HG02759 (cell line): Measurements from ENCODE around the gene FNDC3B.
A peak's percentile ranks its signal among the peaks of the same experiment; 100 is the strongest.
"Not testable (repeated sequence)": the region's sequence is repeated elsewhere in the genome, so short reads cannot be mapped to it uniquely, and the experiment has no call there.

ENCODE experiments used
- ATAC-seq: cut with Tn5 transposase; IDR thresholded peaks from one replicate; pipeline ENCODE4 v1.9.1; 2021; ENCODE audit warnings: mild to moderate bottlenecking, moderate library complexity; ENCODE audit not compliant: unreplicated experiment

Gene FNDC3B

DNA sequence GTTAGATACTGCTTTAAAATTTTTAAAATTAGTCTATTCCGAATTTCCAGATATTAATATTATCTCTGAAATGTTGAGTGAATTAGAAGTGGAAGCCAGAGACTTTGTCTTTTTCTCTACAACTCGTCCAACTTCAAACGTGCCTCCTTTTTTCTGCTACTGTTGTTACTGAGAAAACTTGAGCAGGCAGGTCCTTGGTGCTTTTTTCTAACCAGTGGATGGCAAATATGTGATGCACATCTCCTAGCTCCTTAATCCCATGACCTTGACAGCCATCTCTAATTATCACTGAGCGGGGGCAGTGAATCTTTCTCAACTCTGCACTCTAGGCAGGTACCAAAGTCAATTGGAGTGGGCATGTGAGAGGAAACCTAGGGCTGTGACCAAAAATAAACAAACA lies 50.7 kb downstream of the FNDC3B start:
- ATAC-seq: no peak

DNA sequence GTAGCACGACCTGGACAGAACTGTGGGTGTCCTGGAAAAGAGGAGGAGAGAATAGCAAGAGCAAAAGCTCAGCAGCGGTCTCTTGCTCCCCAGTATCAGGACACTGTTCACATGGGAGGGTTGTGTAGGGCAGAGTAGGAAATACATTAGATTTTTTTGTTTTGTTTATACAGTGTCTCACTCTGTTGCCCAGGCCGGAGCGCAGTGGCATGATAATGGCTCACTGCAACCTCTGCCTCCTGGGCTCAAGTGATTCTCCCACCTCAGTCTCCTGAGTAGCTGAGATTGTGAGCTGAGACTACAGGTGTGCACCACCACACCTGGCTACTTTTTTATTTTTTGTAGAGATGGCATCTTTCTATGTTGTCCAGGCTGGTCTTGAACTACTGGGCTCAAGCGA lies 53.3 kb downstream of the FNDC3B start:
- ATAC-seq: no peak

DNA sequence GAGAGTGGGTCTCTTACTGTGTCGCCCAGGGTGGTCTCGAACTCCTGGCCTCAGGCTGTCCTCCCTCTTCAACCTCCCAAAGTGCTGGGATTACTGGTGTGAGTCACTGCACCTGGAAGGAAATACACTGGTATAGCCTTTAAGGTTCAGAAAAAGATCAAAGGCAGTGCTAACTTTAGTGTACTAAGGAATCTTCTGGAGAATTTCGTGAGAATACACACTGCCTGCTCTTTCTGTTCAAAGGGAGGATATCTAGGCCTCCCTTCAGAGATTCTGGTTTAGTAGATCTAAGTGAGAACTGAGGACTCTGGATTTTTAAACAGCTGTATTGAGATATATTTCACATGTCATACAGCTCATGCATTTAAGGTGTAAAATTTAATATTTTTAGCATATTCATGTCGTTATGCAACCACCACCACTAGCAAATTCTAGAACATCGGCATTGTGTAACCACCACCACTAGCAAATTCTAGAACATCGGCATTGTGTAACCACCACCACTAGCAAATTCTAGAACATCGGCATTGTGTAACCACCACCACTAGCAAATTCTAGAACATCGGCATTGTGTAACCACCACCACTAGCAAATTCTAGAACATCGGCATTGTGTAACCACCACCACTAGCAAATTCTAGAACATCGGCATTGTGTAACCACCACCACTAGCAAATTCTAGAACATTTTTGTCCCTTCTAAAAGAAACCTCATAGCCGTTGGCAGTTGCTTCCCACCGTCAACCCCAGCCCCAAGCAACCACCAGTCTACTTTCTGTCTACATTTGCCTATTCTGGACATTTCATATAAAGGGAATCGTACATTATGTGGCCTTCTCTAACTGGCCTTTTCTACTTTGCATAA lies 54.4 kb downstream of the FNDC3B start:
- ATAC-seq: not testable (repeated sequence)

DNA sequence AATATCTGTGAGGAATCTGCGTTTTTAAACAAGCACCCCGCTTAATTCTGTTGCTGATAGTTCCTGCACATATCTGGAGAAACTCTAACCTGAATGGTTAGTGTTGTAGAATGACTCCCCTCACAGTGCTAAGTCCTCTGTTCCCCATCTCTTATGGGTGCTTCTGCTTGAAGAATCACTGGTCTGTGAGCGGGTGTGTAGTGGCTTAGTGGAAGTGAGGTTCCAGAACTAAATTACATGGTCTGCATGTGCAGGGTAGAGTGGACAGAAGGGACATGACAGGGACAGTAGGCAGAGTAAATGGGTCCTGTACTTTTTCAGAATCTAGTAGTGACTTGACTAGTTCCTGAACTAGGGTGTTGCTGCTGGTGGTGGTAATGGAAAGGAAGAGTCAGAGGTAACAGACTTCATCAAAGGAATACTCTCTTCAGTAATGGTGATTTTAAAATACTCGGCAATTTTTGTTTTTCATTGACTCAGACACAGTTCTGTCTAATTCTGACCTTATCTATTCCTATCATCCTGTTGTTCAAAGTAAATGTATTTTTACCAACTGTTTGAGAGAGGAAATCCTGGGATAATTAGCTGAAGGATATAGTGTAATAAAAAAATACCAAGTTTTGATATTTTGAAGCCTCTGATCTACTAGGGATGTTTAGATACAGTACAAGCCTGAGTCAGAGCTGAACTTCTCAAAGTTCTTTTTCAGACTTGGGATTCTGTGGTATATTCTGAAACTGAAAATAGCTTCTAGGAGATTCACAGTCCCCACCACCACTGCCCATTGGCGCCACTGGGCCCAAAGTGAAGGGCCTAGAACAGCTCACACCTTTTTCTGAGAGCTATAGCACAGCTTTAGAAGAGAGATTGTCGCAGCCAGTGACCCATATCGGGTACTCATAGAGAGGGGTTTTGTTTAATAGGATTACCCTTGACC lies 55.5 kb downstream of the FNDC3B start:
- ATAC-seq: peak; percentile 91

DNA sequence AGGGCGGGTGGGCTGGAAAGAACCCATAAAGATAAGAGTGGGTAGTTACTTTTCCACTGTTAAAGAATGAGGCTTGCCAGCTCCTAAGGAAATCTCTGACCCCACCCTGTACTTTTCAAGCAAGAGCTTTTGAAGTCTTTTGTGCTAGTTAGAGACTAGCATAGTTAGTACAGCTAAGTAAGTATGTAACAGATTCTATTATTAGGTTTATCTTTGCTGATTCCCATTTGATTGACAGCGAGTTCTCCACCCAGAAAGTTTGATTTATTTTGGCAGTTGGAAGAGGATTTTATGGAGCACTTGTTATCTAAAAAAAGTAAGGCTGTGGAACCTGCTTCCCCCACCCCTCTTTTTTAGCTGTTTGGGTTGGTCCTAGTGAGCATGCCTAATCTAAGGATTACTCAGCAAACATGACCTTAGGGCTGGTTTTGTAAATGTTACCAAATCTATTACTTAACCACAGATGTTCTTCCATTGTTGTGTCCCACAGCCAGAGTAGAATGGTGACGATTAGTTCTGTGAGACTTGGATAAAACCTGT lies 57.6 kb downstream of the FNDC3B start:
- ATAC-seq: no peak

DNA sequence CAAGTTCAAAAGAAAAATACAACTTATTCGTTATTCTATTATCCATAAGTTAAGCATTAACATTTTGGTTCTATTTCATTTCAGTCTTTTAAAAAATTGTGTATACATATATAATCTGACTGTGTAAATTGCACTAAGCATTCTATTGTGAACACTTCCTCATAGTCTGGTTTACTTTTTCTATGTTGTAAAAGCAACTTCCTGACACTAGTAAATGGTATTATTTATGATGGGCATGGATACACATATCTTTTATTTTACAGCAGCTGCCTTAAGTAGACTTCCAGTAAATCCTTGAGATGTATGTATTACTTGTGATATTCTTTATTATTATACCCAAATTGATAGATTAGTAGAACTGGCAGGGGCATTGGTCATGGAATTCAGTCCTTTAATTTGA lies 58.2 kb downstream of the FNDC3B start:
- ATAC-seq: no peak

DNA sequence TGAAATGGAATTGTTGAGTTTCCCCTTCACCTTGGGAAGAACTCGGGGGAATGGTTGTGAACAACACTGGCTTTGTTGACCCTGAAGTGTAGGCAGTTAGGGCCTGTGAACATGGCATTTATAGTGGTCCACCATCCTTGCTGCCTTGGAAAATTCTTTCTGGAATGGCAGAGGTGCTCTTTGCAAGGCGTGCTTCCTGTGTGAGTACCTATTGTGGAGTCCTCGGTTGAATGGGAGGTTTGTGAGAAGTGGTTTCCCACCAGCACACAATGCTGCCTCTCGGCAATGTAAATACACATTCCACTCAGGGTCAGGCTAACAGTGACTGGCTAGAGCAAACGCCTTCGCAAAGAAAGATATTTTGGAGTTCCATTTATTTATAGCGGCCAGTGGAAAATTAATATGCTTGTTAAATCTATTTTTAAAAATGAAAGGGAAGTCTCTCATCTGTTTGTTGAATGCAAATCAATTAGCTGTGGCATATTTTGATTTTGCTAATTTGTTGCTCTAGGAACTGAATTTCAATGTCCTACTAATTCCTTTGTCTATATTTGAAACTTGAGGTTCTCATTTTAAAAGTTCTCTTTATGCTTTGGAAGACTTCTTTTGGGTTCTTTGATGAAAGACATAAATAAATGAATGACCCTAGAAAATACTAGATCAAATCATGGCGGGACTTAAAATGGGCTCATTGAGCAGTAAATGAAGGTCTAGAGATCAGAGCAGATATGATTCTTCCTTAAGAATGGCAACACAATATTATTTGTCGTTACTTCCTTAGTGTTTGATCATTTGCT lies 59.5 kb downstream of the FNDC3B start:
- no peak for ATAC-seq

DNA sequence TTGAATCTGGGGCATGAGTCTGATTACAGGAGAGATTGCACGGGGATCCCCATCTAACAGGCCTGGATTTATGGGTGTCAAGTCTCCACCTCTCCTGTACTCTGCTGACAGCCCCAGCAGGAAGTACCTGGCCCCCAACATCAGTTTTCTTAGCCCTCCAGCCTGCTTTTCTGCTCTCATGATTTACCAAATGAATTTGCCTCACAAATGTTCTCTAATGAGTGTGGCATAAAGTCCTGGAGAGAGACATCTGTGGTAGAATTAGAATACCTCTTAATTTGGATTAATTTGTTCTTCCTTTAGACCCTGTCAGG lies 60.1 kb downstream of the FNDC3B start:
- no peak for ATAC-seq

DNA sequence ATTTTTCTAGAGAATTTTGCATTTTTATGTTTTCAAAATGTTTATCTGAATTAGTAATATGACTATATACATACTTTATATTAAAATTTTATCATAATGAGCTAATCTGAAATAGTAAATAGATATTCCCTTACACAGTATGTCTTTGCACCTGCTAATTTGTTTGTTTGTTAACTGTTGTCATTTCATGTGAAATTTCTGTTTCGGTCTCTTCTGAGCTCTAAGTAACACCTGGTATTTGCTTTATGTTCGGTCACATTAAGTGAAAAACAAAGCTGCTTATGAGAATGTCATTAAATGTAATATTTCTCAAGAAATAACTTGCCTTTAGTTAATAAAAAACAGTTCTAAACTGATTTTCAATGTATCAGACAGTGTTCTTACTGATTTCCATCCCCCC lies 61.1 kb downstream of the FNDC3B start:
- no peak for ATAC-seq

DNA sequence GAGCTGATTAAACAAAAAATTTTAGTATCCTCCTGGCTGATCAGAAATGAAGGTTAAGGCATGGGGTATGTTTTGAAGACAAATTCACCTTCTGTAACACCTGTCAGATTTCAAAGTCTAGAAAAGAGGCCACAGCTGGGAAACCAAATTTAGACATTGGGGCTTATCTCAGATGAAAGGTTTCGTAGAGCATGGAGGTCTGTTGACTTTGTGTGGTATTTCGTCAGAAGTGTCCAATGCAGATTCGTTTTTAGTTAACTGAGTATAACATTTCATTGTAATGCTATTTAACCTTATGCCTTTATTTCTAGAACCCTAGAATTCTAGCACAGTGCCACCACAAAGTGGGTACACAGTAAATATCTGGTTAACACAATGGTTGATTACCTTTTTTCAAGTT lies 61.7 kb downstream of the FNDC3B start:
- peak; percentile 42 for ATAC-seq

DNA sequence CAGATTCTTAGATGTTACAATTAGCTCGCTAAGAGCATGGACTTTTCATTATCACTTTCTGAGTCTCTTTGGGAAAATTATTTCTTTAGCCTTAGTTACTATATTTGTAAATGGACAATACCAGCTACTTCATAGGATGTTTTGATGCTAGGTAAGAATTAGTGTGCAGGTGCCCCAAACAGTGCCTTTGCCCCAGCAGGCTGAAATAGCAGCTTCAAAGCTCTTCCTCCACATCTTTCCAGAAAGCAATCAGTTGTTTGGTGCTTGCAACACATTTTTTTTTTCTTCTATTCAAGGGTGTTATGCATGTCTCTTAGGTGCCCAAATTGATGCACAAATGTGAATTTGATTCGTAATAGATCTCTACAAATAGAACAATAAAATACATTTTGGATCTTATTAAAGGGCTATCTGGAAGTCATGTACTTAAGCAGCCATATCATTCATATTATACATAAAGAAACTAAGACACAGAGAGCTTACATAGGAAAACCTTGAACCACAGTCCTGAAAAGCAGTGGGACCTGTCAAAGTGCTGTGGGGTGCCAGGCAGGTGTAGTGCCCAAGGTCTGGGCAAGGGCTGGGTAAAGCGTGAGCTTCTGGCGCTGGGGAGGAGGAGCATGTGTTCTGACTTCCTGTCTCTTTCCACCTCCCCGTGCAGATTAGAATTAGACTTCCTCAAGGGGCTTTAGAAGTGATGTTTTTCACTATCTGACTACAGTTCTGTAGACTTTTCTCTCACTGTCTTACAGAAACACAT lies 62.9 kb downstream of the FNDC3B start:
- ATAC-seq: peak; percentile 41

DNA sequence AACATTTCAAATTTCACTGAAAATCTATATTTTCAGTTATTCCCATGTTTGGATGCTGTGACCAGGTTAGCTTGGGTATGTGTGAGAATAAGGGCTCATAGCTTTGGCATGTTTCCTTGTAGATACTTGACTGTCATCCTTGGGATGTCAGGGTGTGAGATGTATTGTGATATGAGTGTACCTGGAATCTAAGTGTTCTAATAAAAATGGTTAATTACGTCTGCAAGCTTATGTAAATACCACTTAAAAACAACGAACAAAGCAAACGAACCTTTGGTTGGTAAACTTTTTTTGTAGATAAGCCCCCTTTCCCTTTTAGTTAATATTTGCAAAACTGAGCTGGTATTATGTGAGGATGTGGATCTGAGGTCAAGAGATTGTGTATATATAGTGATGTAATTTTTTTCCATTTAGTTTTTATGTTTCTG lies 63.5 kb downstream of the FNDC3B start:
- no peak for ATAC-seq

DNA sequence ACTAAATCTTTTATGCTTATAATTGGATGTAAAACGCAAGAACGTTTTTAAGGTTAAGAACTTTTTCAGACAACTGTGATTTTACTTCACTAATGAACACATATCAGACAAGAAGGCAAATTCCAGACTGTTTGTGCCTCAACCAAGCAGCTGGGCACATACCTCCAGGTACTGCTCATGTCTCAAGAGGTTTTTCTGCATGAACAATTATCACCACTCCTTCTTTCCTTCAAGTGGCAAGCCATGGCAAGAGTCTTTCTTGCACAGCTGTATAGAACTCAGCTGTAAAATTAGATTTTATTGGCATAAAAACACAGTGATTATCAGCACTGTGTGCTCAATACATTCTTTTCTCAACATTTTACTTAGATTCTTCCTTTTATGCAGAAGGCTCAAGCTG lies 64.3 kb downstream of the FNDC3B start:
- no peak for ATAC-seq

DNA sequence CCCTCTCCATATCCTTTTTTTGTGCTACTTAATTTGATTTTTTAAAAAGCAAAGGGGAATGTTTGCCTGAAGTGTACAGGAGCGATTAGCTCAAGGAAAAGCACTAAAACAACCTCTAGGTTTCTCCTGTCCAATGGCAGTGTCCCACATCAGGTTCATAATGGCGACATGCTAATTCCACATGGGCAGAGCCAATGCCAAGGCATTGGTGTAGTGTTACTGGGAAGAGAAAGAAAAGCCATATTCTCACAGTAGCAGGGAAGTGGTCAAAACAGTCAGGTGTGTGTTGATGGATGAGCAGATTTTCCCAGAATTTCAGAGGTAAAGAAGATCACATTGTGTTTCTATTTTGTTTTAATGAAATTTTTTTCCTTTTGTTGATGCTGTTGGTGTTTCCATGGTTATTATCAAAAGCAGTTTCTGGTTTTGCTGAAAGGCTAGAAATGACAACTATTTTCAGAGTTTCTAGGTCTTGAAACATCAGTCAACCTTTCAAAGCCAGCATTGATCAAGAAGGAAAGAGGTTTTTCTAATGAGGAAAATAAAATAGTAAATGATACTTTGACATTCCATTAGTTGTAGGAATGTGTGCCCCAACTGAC lies 65.2 kb downstream of the FNDC3B start:
- no peak for ATAC-seq

DNA sequence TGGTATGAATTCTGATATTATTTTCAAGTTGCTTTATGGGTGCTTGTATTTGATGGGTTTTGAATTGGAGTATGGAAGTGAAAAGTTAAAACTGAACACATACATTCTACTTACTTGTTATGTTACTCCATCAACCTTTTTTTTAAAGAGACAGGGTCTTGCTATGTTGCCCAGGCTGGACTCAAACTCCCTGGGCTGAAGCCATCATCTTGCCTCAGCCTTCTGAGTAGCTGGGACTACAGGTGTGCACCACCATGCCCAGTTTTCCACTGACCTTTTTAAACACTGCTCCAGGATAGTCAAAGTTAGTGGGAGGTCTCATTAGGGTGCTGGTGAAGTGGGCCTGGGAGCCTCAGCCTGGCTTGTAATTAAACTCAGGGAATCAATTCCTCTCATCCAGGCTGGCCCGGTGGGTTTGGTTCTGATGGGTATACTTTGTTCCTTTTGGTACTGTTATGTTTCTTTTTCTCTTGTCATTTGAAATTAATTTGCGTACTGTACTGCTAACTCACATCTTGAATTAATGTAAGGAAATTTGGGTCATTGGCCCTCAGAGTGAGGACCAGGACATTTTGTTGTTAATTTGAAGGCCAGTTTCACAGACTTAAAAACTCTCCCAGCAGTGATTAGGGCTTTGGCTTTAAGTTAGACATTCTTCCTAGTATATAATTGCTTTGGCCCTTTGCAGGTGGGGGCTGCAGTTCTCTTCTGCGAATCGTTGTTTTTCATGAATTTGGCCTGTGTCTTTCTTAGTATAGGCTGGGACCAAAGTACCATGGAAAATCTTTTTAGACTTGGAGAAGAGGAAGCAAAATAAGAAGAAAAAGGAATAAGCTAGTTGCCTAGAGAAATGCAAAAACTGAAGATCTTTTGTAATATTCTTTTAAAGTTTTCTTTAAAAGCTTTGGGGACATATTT lies 66.9 kb downstream of the FNDC3B start:
- ATAC-seq: no peak

DNA sequence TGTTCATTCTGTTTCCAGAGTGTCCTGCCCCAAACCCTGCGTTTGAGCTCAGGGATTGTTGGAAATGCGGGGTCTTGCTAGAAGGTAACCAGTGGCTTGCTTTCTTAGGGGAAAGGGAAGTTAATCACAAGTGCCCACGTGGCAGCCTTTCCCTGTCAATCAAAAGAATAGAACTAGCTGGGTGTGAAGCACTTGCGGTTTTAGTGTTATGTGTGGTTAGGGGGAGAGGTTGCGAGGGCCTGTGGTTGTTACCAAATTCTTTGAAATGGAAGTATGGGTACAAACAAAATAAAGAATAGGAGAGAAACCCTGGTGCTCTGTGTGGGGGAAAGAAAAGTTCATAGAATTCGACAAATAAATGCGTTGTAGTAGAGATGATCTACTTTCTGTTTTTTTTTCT lies 67.6 kb downstream of the FNDC3B start:
- peak; percentile 53 for ATAC-seq

DNA sequence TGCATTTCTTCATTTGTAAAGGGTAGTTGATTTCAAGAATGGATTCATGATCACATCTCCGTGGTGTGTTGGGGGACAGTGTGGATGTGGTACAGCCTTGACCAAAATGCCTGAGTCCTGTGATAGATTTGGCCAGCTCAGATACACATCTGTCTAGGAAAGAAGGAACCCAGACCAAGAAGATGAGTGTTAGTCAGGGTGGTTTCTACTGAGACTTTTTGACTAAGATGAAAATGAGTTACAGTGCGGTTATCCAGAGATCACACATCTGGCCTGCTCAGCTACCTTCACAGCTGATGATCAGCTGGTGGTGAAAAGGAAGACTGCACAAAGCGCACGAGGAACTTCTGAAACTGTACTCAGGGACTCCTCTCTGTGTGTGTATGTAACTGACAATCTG lies 68.0 kb downstream of the FNDC3B start:
- ATAC-seq: peak; percentile 90

DNA sequence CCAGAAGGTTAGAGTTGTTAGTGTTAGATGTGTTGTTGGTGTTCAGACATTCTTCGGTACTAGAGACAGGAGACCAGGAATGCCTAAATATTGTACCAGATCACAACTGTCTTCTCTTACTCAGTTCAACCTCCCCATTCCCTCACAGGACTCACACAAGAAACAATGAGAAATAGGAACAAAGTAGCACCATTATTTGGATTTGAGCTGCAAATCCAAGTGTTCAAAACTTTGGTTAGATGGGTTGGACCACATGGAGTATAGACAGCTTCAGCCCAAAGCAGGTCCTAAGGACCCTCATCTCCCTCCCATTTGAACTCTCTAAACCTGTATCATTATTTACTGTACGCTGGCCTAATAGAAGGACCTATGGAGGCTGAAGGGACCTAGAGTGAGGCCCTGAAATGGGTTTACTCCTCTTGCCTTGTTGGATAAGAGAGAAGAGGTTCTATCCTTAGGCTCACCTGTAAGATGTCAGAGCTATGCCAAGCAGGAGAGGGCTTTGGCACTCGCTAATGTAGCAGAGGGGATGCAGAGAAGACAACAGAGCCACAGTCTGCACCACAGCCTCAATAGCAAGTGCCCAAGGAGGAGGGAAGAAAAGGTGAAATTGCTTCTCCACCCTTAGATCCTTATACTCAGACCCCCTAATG lies 70.9 kb downstream of the FNDC3B start:
- ATAC-seq: no peak
